K562 (cell line): ENCODE results near the gene SCAPER. TPM values are rescaled to one million over a fixed set of nuclear protein-coding genes. Genes with fewer than 3 reads are reported as not detected.
A peak's percentile ranks its signal among the peaks of the same experiment; 100 is the strongest.

Experiments used
- ATAC-seq: fragments of 200-7000 bp; cut with Tn5 transposase; 3 replicates; pipeline ENCODE4 v1.9.1; 2020; ENCODE audit warnings: moderate library complexity
- BruUV-seq: library from RNA; stranded (reverse); fragments of 400-500 nt; replicated peaks from 2 replicates; lab custom pipeline; 2021; lab: Mats Ljungman, UMichigan
- CTCF ChIA-PET: fragments of 300-600 bp; formaldehyde crosslinking; extraction: SDS; loops from one replicate; lab custom pipeline; 2021; ENCODE audit warnings: low intra/inter-chr PET ratio; lab: Yijun Ruan, JAX
- POLR2A ChIA-PET: fragments of 300-600, 350-650 bp; sonication (Branson Sonifier 250); formaldehyde crosslinking; extraction: SDS; loops from one replicate; lab custom pipeline; 2021; ENCODE audit warnings: antibody characterized with exemption, inconsistent platforms; lab: Yijun Ruan, JAX
- DNase-seq, 4 experiments: peaks; one replicate each; pipeline versions ENCODE4 v3.0.0 to v3.0.0-alpha.2; 2011 to 2018; ENCODE audit warnings: low spot score in 3 of 4, mixed read lengths in 3 of 4; ENCODE audit errors: extremely low read depth in 1 of 4
- FAIRE-seq: peaks from 2 replicates; lab custom pipeline; 2011; peaks lifted over from hg19 to GRCh38; lab: Jason Lieb, UNC
- H2AFZ ChIP-seq: 2 replicates; pipeline ENCODE4 v1.6.0; 2011; ENCODE audit warnings: low read depth, low read length, control low read depth, inconsistent platforms
- H3K27ac ChIP-seq: fragments of 200-600 bp; 3 replicates; pipeline ENCODE4 v1.8.0; 2011; ENCODE audit warnings: low read depth, mild to moderate bottlenecking, control low read depth, inconsistent platforms, low read length, moderate library complexity, mixed read lengths; ENCODE audit errors: extremely low read depth
- H3K27me3 ChIP-seq, 2 experiments: fragments of 300-600 bp in 1 of 2; 2 replicates in 1 of 2; 3 replicates in 1 of 2; pipeline versions ENCODE4 v1.6.0 to v1.8.0; 2011; ENCODE audit warnings: inconsistent platforms in 2 of 2, low read length in 2 of 2, mild to moderate bottlenecking in 1 of 2, mixed read lengths in 1 of 2, moderate library complexity in 1 of 2; ENCODE audit not compliant: control insufficient read depth in 2 of 2, insufficient read depth in 2 of 2
- H3K36me3 ChIP-seq: fragments of 300-600 bp; 3 replicates; pipeline ENCODE4 v1.8.0; 2011; ENCODE audit warnings: mild to moderate bottlenecking, low read length, inconsistent platforms; ENCODE audit not compliant: control insufficient read depth, insufficient read depth
- H3K4me1 ChIP-seq, 2 experiments: fragments of 200-600 bp in 1 of 2; replicated peaks in 1 of 2; 2 replicates in 1 of 2; 3 replicates in 1 of 2; pipeline versions ENCODE4 v1.5.1 to v1.8.0; 2011; ENCODE audit warnings: inconsistent platforms in 2 of 2, low read length in 2 of 2, mild to moderate bottlenecking in 1 of 2, mixed read lengths in 1 of 2, moderate library complexity in 1 of 2; ENCODE audit not compliant: control insufficient read depth in 2 of 2, insufficient read depth in 2 of 2
- H3K4me2 ChIP-seq: 2 replicates; pipeline ENCODE4 v1.6.1; 2011; ENCODE audit warnings: low read length, control low read depth, inconsistent platforms, mixed read lengths; ENCODE audit not compliant: insufficient read depth
- H3K4me3 ChIP-seq: fragments of 200-600 bp; sonication (generic), shearing (Covaris generic); 2 replicates; pipeline ENCODE4 v1.5.1; 2016; ENCODE audit warnings: control low read depth, inconsistent platforms
- H3K79me2 ChIP-seq: fragments of 200-600 bp; 3 replicates; pipeline ENCODE4 v1.8.0; 2011; ENCODE audit warnings: low read length, inconsistent platforms; ENCODE audit not compliant: control insufficient read depth, insufficient read depth
- H3K9ac ChIP-seq, 2 experiments: 2 replicates each; pipeline versions ENCODE4 v1.6.0 to v1.6.1; 2011; ENCODE audit warnings: low read depth in 2 of 2, low read length in 2 of 2, control low read depth in 1 of 2, inconsistent platforms in 1 of 2, mild to moderate bottlenecking in 1 of 2, mixed read lengths in 1 of 2; ENCODE audit not compliant: insufficient read depth in 1 of 2
- H3K9me1 ChIP-seq: one replicate; pipeline ENCODE4 v1.6.0; 2011; ENCODE audit warnings: inconsistent platforms, mild to moderate bottlenecking, low read length, moderate library complexity; ENCODE audit not compliant: control insufficient read depth, insufficient read depth
- H3K9me3 ChIP-seq: replicated peaks from 2 replicates; pipeline ENCODE4 v1.5.1; 2011; ENCODE audit warnings: low read depth, low read length, inconsistent platforms; ENCODE audit not compliant: control insufficient read depth, insufficient read depth
- H4K20me1 ChIP-seq: replicated peaks from 2 replicates; pipeline ENCODE4 v1.6.1; 2011; ENCODE audit warnings: low read length, inconsistent platforms, mixed read lengths; ENCODE audit not compliant: control insufficient read depth, insufficient read depth
- CREBBP ChIP-seq: IDR thresholded peaks from one replicate; pipeline ENCODE4 v1.6.1; 2012; ENCODE audit warnings: low read depth, mild to moderate bottlenecking, control low read depth, inconsistent platforms, low read length
- EP400 ChIP-seq: fragments of 450-650 bp; IDR thresholded peaks from 2 replicates; pipeline ENCODE4 v1.6.1; 2017; ENCODE audit warnings: antibody characterized with exemption, mild to moderate bottlenecking, moderate library complexity
- FOXA1 ChIP-seq: fragments of 450-650 bp; IDR thresholded peaks from 2 replicates; pipeline ENCODE4 v1.6.1; 2016; ENCODE audit warnings: mild to moderate bottlenecking, borderline replicate concordance
- JUN ChIP-seq, 2 experiments: sonication (generic) in 1 of 2; formaldehyde crosslinking in 1 of 2; IDR thresholded peaks; 2 replicates each; pipeline versions ENCODE4 v1.6.1 to v1.8.0; 2012 to 2022; ENCODE audit warnings: borderline replicate concordance in 2 of 2, mild to moderate bottlenecking in 2 of 2, improper control_type of control experiment in 1 of 2, low read depth in 1 of 2, low read length in 1 of 2, missing genetic modification reagents in 1 of 2
- MBD2 ChIP-seq: sonication (generic); IDR thresholded peaks from 2 replicates; pipeline ENCODE4 v1.6.1; 2016; ENCODE audit warnings: low read depth, borderline replicate concordance
- MTA3 ChIP-seq: fragments of 450-650 bp; formaldehyde crosslinking; IDR thresholded peaks from 2 replicates; pipeline ENCODE4 v1.6.1; 2017; ENCODE audit warnings: mild to moderate bottlenecking, borderline replicate concordance
- NFIX ChIP-seq: fragments of 250-450 bp; sonication (Bioruptor Pico); IDR thresholded peaks from 2 replicates; pipeline ENCODE4 v1.4.0; 2020; ENCODE audit warnings: low read depth, mild to moderate bottlenecking, moderate library complexity
- NRF1 ChIP-seq, 2 experiments: fragments of 450-650 bp; IDR thresholded peaks in 1 of 2; conservative IDR thresholded peaks in 1 of 2; 2 replicates each; pipeline ENCODE4 v1.6.1; 2014; ENCODE audit warnings: mild to moderate bottlenecking in 2 of 2
- POLR2G ChIP-seq: fragments of 200-400 bp; formaldehyde crosslinking; IDR thresholded peaks from 2 replicates; pipeline ENCODE4 v1.6.1; 2017; ENCODE audit warnings: low read depth, mild to moderate bottlenecking, antibody characterized with exemption, low read length, moderate library complexity
- RBFOX2 ChIP-seq: fragments of 200-400 bp; formaldehyde crosslinking; IDR thresholded peaks from 2 replicates; pipeline ENCODE4 v1.6.1; 2017; ENCODE audit warnings: low read depth, mild to moderate bottlenecking, low read length, moderate library complexity
- SIX5 ChIP-seq, 2 experiments: IDR thresholded peaks; 2 replicates each; pipeline ENCODE4 v1.6.1; 2011; ENCODE audit warnings: low read length in 2 of 2, borderline replicate concordance in 1 of 2, low read depth in 1 of 2, mild to moderate bottlenecking in 1 of 2, moderate library complexity in 1 of 2; ENCODE audit not compliant: insufficient read depth in 1 of 2
- ZNF586 ChIP-seq: fragments of 450-650 bp; formaldehyde crosslinking; conservative IDR thresholded peaks from 2 replicates; pipeline ENCODE4 v1.4.0; 2020; ENCODE audit warnings: mild to moderate bottlenecking, moderate library complexity
- WGBS: fragments of 100-300 bp; shearing (Covaris generic); methylation state at CpG from one replicate; pipeline ENCODE4 v1.1.6; 2016; ENCODE audit warnings: low coverage, mixed read lengths; ENCODE audit not compliant: insufficient coverage; ENCODE audit errors: missing lambda C conversion rate; 5-methylcytosine and 5-hydroxymethylcytosine counted together
- in situ Hi-C: fragments of 300-500 bp; cut with MboI; formaldehyde crosslinking; loops from 4 replicates; pipeline ENCODE4 v1.15.0; 2018; ENCODE audit warnings: inconsistent platforms, mixed read lengths
- intact Hi-C: fragments of 100-400 bp; cut with micrococcal nuclease; formaldehyde crosslinking; loops from 2 replicates; pipeline ENCODE4 v1.14.2; 2022
- polyA plus RNA-seq, 8 experiments: library from polyadenylated mRNA; depleted of rRNA in 4 of 8; stranded (reverse) in 5 of 8; unstranded in 3 of 8; fragments of >200 nt; fragmentation: Nextera tagmentation in 2 of 8; fragmentation: Illumina TruSeq in 1 of 8; extraction: Ambion mirVana in 2 of 8; extraction: Trizol in 1 of 8; gene quantifications; 2 replicates each; pipeline versions ENCODE4 v1.2.1 to v1.2.3, GENCODE V29; 2011 to 2014; ENCODE audit warnings: inconsistent platforms in 1 of 8, missing spikeins in 1 of 8
- total RNA-seq, 7 experiments: library from RNA; depleted of rRNA in 6 of 7; stranded (reverse); fragments of >200 nt in 6 of 7; fragmentation: Illumina TruSeq in 2 of 7; extraction: Trizol in 2 of 7; gene quantifications; 2 replicates each; pipeline versions ENCODE4 v1.2.1 to v1.2.3, GENCODE V29; 2011 to 2021; ENCODE audit warnings: low replicate concordance in 1 of 7
- TF ChIP-seq, protein P1 (sequence below): sonication (generic); formaldehyde crosslinking; IDR thresholded peaks from 2 replicates; pipeline ENCODE4 v1.9.0; 2022; ENCODE audit warnings: mild to moderate bottlenecking, missing genetic modification reagents
- TF ChIP-seq, protein P2 (sequence below): fragments of 250-450 bp; sonication (Bioruptor Pico); IDR thresholded peaks from 2 replicates; pipeline ENCODE4 v1.4.0; 2020

SCAPER gene
- total and polyA plus RNA-seq, 9 of the 15 experiments (the other 6 are each of a cell fraction or from before 2014, with no cell fraction given) = 1.3 to 5.7 (median 3.2) TPM

DNA sequence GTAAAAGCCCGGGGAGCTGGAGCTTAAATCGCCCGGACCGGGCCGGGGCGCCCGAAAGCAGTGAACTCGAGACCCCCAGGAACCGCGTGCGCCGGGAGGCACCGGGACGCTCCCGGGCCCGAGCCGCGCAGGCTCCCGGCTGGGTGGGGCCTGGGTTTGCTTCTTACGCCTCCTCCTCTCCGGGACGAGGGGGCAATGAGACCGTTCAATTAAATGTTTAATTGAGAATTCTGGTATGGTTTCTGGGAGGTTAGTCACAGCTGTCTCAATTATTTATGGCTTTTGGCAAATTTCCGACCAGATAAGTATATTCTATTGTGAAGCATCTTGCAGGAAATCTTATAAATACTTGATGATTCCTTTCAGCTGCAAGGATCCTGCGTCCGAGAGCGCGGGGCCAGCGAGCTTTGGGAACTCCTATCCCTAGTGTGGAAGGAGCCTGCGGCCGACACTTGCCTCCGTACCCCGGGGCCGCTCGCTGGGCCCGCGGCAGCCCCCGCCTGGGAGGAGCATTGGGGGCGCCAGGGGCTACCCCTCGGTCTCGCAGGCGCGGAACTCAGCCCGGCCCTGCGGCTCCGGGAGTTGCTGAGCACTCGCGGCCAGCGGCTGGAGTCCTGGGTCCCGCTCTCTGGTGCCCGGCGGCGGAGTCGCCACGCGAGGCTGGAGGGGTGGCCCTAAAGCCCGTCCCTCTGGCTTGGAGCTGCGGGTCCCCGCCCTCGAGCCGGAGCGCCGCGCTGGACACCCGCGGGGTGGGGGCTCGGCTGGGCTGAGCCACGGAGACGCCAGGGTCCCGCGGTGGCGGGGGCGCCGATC is 558.3 kb downstream of the SCAPER start:
- Histone ChIP-seq H3K36me3 (peaks cover 24% of the 10 kb centered on the region; the same call in 2 of the 3 replicates), H2AFZ (no peak overlapping the region), H3K9me1 (no peaks in the 10 kb centered on the region), H3K27ac (no peak overlapping the region), H3K9ac (no peak overlapping the region), H3K4me3 (no peak overlapping the region), H3K4me2 (no peak overlapping the region), H4K20me1 (no peaks in the 10 kb centered on the region), H3K4me1 (peaks cover 0 to 13% of the 10 kb centered on the region in 2 experiments; a peak in 1 of 5 replicates), H3K27me3 (no peaks in the 10 kb centered on the region), H3K9me3 (no peaks in the 10 kb centered on the region), H3K79me2 (0 out of 3 replicates have a peak, but pooled peaks cover 2% of the 10 kb centered on the region)
- intact Hi-C loops (no loop called here), in situ Hi-C loops (no loop called here)
- no peak for ATAC-seq
- no peak for TF ChIP-seq MBD2
- TF ChIP-seq POLR2G = peak; percentile 16
- TF ChIP-seq NFIX (CRISPR knock-in tag) = no peak
- TF ChIP-seq MTA3 = no peak
- no peak for TF ChIP-seq FOXA1
- TF ChIP-seq JUN (IDR thresholded peaks at IDR 0.05; ENCODE audit: borderline replicate concordance, low read depth, low read length) = no peak
- no peak for TF ChIP-seq JUN (CRISPR knock-in tag; IDR thresholded peaks at IDR 0.05; ENCODE audit: borderline replicate concordance)
- TF ChIP-seq, protein P1, sequence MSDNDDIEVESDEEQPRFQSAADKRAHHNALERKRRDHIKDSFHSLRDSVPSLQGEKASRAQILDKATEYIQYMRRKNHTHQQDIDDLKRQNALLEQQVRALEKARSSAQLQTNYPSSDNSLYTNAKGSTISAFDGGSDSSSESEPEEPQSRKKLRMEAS = no peak
- TF ChIP-seq EP400 = no peak
- TF ChIP-seq ZNF586 (CRISPR knock-in tag) = no peak
- no peak for TF ChIP-seq NRF1 (conservative IDR thresholded peaks at IDR 0.05 in 1 of 2, IDR thresholded peaks at IDR 0.05 in 1 of 2)
- TF ChIP-seq, protein P2, sequence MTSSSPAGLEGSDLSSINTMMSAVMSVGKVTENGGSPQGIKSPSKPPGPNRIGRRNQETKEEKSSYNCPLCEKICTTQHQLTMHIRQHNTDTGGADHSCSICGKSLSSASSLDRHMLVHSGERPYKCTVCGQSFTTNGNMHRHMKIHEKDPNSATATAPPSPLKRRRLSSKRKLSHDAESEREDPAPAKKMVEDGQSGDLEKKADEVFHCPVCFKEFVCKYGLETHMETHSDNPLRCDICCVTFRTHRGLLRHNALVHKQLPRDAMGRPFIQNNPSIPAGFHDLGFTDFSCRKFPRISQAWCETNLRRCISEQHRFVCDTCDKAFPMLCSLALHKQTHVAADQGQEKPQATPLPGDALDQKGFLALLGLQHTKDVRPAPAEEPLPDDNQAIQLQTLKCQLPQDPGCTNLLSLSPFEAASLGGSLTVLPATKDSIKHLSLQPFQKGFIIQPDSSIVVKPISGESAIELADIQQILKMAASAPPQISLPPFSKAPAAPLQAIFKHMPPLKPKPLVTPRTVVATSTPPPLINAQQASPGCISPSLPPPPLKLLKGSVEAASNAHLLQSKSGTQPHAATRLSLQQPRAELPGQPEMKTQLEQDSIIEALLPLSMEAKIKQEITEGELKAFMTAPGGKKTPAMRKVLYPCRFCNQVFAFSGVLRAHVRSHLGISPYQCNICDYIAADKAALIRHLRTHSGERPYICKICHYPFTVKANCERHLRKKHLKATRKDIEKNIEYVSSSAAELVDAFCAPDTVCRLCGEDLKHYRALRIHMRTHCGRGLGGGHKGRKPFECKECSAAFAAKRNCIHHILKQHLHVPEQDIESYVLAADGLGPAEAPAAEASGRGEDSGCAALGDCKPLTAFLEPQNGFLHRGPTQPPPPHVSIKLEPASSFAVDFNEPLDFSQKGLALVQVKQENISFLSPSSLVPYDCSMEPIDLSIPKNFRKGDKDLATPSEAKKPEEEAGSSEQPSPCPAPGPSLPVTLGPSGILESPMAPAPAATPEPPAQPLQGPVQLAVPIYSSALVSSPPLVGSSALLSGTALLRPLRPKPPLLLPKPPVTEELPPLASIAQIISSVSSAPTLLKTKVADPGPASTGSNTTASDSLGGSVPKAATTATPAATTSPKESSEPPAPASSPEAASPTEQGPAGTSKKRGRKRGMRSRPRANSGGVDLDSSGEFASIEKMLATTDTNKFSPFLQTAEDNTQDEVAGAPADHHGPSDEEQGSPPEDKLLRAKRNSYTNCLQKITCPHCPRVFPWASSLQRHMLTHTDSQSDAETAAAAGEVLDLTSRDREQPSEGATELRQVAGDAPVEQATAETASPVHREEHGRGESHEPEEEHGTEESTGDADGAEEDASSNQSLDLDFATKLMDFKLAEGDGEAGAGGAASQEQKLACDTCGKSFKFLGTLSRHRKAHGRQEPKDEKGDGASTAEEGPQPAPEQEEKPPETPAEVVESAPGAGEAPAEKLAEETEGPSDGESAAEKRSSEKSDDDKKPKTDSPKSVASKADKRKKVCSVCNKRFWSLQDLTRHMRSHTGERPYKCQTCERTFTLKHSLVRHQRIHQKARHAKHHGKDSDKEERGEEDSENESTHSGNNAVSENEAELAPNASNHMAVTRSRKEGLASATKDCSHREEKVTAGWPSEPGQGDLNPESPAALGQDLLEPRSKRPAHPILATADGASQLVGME = no peak
- no peak for TF ChIP-seq SIX5 (IDR thresholded peaks at IDR 0.05; ENCODE audit: borderline replicate concordance in 1 of 2, insufficient read depth in 1 of 2, low read depth in 1 of 2, low read length in 2 of 2)
- TF ChIP-seq RBFOX2 = 0 out of 2 replicates have a peak, but pooled peaks have one; percentile 3
- no peak for TF ChIP-seq CREBBP
- FAIRE-seq = no peak
- ChIA-PET CTCF (no interaction called here), POLR2A (interaction anchor here (2.6 kb wide), 1 partner anchor 10 kb away, joined by 18 read pairs; the partner anchor contains the start of gene ISL2)
- no peak for DNase-seq
- WGBS = 96% methylated on average over 15 of the region's 74 CpGs
- no TSS peak for BruUV-seq
